C1 segment of cervical spinal cord (tissue), 14 donors: ENCODE data around the gene TGFBR2.

Experiments
- DNase-seq, 14 donors: peaks; one replicate each; lab custom pipeline; 2025; lab: John Stamatoyannopoulos, UW

The TGFBR2 gene

DNA sequence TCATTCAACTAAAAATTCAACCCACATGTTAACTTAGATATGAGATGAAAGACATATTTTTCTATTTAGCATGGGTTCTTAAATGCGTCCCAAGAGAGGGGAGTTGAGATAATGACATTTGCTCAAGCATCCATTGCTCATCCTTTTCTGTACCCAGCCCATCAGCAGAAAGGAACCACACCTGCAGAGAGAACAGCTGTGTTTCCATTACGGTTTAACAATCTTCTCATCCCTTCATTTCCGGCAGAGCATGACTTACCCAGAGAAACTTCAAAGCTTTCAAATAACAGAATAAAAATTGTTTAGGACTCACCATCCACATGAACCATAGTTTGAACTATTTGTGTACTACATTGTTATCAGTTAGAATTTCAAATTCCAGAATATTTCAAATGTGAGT lies 113.1 kb downstream of the TGFBR2 start:
- no peak for DNase-seq

DNA sequence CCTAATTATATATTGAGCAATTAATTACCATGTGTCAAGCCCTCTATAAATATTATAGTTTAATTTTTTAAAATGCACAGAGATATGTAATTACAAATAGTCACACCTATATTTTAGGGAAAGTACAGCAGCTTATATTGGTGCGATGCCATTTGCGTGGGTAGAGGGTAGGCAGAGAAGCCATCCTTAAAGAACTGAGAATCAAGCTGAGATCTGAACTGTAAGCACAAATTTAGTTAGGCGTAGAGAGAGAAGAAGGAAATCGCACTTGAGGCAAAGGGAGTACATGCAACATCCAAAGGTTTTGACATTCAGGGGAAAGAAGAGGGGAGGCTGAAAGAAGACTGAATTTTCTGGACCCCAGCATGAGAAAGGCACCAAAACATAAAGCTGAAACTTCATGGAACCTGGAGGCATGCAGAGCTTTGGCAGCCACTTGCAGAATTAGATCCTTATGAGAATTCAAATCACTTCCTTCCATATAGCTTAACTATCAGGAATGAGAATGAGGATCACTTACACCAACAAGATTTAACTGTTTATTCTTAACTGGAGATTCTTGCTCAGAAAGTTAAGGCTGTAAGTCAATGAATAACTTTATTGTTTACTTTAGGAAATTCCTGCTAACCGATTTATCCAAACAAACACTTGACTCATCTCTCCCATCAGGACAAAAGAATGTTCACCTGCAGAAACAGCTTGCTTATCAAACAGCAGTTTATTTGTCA lies 114.3 kb downstream of the TGFBR2 start:
- no peak for DNase-seq

DNA sequence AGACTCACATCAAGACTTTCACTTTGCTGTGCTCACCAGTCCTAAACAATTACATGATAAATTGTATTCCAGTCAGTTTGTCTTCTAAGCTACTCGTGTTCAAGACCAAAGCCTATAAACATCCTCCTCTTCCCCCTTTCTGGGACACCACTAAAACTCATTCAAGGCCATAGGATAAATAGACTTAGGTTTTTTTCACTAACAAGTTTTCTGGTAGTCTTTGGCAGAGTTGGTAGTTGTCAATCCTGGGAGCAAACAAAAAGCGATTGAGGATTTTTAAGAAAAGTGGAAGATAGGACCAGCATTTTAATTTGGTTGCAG lies 114.9 kb downstream of the TGFBR2 start:
- no peak for DNase-seq

DNA sequence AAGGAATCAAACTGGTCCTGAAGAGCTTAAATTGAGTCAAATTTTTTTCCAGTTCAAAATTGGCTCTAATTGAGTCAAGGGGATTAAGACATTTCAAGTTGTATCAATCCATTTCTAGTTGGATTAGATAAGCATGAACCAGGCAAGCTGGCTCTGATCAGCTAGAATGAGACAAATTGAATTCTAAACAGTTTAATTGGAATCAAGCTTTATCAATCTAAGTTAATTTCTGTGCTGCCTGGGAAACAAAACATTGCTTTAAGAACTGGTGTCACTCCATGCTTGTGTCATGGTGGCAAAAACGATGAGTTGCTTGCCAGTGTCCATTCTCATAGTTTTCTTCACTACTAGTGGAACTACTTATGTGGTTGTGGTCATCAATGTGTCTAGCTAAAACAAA lies 116.8 kb downstream of the TGFBR2 start:
- no peak for DNase-seq

DNA sequence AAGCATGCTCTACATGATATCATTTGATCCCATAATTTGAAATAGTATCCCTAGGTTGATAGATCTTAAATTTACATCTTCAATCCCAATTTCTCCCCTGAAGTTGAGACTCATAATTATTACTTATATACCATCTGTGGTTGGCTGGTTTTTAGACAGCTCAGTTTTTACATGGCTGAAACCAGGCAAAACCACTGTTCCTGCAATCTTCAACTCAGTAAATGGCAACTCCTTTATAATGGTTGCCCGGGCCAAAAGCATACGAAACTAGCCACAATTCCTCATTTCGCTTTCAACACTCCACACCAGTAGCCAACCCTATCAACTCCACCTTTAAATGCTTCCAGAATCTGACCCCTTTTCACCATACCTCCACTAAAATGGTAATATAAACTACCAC lies 118.5 kb downstream of the TGFBR2 start:
- no peak for DNase-seq

DNA sequence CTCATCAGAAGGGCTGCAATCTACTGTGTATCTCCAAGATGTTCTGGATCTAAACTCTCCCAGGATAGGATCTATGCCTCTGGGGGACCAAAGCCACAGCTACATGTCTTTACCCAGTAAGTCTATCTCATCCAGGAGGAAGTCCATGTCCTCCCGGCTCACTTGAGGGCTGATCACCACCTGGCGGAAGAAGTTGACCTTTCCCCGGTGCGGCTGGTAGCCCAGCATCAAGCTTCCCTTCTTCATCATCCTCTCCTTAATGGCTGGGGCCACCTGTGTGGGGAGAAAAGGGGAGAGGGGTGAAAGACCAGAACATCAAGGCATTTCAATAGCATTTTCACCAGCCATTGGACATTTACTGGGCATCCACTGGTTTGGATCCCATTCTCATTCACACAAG lies 121.7 kb downstream of the TGFBR2 start:
- DNase-seq = no peak

DNA sequence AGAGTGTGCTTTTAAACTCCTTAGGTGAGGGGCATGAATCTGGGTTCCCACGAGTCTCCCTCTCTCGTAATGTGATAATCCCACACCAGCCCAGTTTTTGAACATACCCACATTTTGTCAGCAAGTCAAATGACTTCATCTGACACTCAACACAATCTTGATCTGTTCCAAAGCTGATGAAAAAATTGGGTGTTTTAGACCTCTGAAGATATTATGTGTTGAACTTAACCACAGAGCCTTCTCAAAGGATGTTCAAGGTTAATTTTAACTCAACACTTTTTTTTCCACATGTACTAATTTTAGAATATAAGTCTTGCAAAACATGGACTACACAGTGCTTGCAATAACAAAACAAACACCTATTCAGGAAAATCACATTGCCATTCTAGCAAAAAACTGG lies 123.1 kb downstream of the TGFBR2 start:
- DNase-seq = no peak

DNA sequence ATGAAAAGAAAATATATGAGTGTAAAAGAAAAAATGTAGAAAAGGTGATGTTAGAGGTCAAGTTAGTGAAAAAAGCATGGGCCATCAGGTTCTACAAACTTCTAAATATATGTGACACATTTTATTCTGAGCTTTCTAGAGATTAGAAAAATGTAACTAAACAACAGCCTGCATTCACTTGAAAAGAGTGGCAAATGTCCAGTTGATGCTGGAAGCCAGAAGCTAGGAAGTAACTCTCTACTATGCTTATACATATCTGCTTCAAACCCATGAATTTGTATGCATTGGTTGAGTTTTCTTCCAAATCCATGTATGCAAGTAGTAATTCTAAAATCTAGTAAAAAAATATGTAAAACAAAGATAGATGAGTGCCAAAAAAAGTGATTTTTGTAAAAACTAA lies 123.5 kb downstream of the TGFBR2 start:
- no peak for DNase-seq

DNA sequence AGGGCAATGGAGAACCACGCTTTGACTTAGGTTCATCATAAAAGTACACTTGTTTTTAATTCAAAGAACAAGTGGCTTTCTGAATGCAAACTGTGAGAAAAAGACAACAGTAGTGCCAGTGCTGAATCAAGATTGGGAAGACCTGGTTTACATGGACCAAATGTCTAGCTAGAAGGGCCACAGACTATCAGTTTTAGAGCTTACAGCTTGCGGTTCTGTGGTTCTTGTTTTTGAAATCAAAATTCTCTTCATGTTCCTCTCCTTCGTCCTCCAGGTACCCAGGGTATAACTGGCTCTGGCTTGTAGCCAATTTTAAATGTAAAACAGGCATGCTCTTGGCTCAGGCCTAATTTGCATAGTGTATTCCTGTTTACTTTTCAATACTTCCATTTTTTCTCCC lies 124.6 kb downstream of the TGFBR2 start:
- DNase-seq = no peak

DNA sequence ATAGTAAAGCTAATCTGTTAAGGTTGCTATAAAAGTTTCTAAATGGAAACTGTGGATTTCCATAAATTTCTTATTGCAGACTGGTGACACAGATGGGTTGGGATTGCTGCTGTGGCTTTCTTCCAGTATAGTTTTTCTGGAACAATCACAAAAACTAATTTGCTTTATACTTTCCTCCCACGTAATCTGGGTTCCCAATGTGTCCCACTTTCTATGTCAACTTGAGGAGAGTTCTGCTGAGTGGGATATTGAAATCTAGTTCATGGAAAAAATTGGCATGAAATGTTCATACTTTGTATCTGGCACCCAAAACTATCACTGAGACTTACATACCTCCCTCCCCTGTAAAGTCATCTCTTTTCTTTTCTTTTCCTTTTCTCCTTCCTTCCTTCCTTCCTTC lies 126.8 kb downstream of the TGFBR2 start:
- DNase-seq = no peak

DNA sequence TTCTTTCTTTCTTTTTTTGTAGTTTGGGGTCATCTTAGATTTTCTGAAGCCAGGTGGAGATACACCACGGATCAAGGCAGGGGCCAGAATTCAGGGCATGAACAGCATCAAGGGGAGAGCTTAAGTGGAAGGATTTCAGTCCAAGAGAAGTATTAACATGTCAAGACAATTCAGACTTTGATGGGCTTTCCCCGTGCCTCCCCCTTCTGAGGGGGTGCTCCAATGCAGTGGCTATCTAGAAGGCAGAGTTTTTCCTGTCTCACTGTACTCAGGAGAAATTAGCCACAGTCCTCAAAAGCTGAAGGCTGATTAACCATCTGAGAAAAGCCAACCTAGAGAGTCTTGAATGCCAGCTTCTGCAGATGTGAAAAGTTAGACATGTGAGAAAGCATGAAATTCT lies 127.3 kb downstream of the TGFBR2 start:
- no peak for DNase-seq

DNA sequence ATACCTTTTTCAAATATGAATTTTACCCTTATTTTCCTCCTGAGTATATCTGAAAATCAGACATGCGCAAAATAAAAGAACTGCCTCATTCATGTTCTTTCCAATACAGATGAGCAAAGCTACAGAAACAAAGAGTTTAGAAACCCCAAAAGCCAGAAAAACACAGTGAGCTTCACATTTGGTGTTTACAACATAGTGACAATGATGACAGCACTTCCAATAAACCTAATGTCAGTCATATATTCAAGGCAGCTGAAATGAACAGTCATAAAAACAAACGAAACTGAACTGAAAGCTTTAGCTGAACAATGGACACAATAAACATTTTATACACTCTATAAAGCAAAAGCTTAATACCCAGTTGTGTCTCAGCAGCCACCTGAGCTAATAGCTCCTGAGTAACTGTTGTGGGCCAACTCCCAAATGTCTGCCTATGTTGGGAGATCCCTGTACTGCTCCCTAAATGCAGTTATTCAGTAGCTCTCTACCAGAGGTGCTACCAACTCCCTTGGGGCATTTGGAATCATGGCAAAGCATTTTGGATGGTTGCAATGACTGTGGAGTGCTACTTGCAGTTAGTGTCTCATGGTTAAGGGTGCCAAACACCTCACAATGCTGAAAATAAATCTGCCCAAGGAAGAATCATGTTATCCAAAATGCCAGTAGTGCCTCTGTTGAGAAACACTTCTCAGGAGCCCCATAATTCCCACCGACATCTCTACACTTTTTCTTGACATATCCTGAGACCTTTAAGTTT lies 131.5 kb downstream of the TGFBR2 start:
- DNase-seq = no peak

DNA sequence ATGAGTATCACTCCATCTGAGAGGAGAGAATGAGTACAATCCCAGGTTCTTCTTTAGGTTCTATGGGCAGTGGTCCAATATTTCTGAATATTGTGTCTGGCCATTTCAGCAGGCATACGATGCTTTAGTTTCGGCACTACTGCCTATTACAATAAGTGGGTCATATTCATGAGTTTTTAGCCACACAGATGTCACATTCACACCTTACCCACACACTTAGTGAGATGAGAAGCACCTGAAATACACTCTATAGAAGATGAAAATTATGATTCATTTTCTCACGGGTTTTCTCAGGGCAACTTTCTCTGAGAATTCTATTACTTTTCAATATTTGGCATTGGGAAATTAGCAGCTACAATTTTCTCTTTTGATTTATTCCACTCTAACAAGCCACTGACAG lies 132.2 kb downstream of the TGFBR2 start:
- no peak for DNase-seq

DNA sequence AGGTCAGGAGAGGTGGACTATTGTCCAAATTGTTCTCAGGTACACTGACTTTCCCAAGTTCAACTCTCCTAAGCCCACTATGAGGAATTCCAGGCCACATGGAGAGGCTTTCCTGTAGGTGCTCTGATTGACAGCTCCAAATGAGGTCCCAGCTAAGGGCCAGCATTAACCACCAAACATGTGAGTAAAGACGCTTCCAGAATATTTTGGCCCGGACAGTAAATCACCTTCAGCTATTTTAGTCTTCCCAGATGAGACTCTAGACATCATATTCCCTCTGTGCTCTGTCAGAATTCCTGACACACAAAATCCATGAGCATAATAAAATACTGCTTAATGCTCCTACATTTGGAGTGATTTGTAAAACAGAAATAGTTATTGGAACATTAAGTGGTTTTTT lies 135.5 kb downstream of the TGFBR2 start:
- no peak for DNase-seq

DNA sequence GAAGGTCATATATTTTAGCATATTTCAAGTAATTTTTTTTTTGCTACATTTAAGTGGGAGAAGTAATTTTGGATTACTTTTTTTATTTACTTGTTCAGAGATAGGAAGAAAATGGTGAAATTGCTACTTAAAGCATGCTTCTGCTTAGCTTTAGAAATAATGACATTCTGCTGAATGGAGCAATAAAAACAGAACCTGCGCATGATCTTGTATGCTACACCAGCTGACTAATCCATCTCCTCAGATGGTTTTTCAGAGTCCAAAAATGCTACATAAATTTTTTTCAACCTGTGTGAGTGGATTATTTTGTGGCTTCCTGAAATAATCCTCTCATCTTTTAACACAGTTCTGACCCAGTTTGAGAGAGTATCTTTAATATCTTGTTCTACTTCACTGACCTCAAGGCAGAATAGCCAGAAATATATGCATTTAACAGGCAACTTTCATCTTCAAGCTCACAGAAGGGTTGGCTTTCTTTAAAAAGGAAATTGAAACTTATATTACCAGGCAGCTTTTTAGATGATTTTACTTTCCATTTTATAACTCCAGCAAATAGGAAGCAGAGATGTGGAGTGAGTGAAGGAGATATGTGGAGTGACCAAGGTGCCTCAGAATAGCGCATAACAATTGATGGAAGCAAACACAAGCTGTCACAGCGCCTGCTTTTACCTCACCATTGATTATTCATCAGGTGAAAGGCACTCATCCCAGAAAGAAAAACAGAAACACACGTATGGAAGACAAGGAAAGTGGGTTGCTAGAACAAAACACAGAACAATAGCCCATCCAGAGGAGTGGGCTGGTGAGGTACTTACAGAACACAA lies 136.6 kb downstream of the TGFBR2 start:
- no peak for DNase-seq
